SIG-M5 treated with dmso at 0.1 percent for 504 hours (cell line): ENCODE results near the gene SMG7.
A peak's percentile ranks its signal among the peaks of the same experiment; 100 is the strongest.
"Not testable (repeated sequence)": the region's sequence is repeated elsewhere in the genome, so short reads cannot be mapped to it uniquely, and the experiment has no call there.

Source experiments
- DNase-seq: peaks from one replicate; lab custom pipeline; 2025; ENCODE audit not compliant: unreplicated experiment; lab: John Stamatoyannopoulos, UW

The SMG7 gene

GRCh38 chr1:183472488-183473216 is at the start of gene SMG7:
Gene SMG7 (plus strand): TSS chr1:183472499. CDS start chr1:183472621, 122 bp downstream.
- DNase-seq: peak; percentile 55

- DNase-seq: no peak
Measured at GRCh38 chr1:183423541-183423940, 48.8 kb upstream of the SMG7 start.

GRCh38 chr1:183424691-183425090 is 47.6 kb upstream of the SMG7 start:
- DNase-seq: no peak

GRCh38 chr1:183427591-183427990 is 44.7 kb upstream of the SMG7 start:
- DNase-seq: not testable (repeated sequence)

- no peak for DNase-seq
Measured at GRCh38 chr1:183431840-183432547, 40.3 kb upstream of the SMG7 start.

- no peak for DNase-seq
Measured at GRCh38 chr1:183432548-183432875, 39.8 kb upstream of the SMG7 start.

GRCh38 chr1:183433703-183434102 is 38.6 kb upstream of the SMG7 start:
- DNase-seq: no peak

GRCh38 chr1:183435497-183435896 is 36.8 kb upstream of the SMG7 start:
- no peak for DNase-seq

- DNase-seq: no peak
Measured at GRCh38 chr1:183438060-183438459, 34.2 kb upstream of the SMG7 start.

GRCh38 chr1:183443011-183443410 is 29.3 kb upstream of the SMG7 start:
- no peak for DNase-seq

- DNase-seq: no peak
Measured at GRCh38 chr1:183443466-183443865, 28.8 kb upstream of the SMG7 start.

- DNase-seq: no peak
Measured at GRCh38 chr1:183444243-183444642, 28.1 kb upstream of the SMG7 start.

GRCh38 chr1:183449223-183449770 is 23.0 kb upstream of the SMG7 start:
- DNase-seq: no peak

- DNase-seq: no peak
Measured at GRCh38 chr1:183450093-183450492, 22.2 kb upstream of the SMG7 start.

- peak; percentile 34 for DNase-seq
Measured at GRCh38 chr1:183454377-183454776, 17.9 kb upstream of the SMG7 start.

GRCh38 chr1:183456826-183457225 is 15.5 kb upstream of the SMG7 start:
- DNase-seq: no peak

GRCh38 chr1:183457449-183457848 is 14.8 kb upstream of the SMG7 start:
- no peak for DNase-seq

GRCh38 chr1:183460596-183460995 is 11.7 kb upstream of the SMG7 start:
- no peak for DNase-seq

- DNase-seq: peak; percentile 85
Measured at GRCh38 chr1:183461350-183461749, 10.9 kb upstream of the SMG7 start.

- no peak for DNase-seq
Measured at GRCh38 chr1:183463566-183463965, 8.7 kb upstream of the SMG7 start.

GRCh38 chr1:183466781-183467180 is 5.5 kb upstream of the SMG7 start:
- DNase-seq: no peak

GRCh38 chr1:183467687-183468086 is 4.6 kb upstream of the SMG7 start:
- DNase-seq: no peak
